Measurements from ENCODE around the gene HTR2B.

- TF ChIP-seq, protein P1, sequence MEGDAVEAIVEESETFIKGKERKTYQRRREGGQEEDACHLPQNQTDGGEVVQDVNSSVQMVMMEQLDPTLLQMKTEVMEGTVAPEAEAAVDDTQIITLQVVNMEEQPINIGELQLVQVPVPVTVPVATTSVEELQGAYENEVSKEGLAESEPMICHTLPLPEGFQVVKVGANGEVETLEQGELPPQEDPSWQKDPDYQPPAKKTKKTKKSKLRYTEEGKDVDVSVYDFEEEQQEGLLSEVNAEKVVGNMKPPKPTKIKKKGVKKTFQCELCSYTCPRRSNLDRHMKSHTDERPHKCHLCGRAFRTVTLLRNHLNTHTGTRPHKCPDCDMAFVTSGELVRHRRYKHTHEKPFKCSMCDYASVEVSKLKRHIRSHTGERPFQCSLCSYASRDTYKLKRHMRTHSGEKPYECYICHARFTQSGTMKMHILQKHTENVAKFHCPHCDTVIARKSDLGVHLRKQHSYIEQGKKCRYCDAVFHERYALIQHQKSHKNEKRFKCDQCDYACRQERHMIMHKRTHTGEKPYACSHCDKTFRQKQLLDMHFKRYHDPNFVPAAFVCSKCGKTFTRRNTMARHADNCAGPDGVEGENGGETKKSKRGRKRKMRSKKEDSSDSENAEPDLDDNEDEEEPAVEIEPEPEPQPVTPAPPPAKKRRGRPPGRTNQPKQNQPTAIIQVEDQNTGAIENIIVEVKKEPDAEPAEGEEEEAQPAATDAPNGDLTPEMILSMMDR (IDR thresholded peaks at IDR 0.05) = no peak
- TF ChIP-seq POLR2A (IDR thresholded peaks at IDR 0.05) = no peak
Observed at GRCh38 chr2:231065966-231066365, 58.9 kb downstream of the HTR2B start.

Measured in heart left ventricle (tissue), 13 donors.